Measurements from ENCODE around the gene ZNF248. TPM values are rescaled to one million over a fixed set of nuclear protein-coding genes. Genes with fewer than 3 reads are reported as not detected.

The ZNF248 gene
- total RNA-seq, 1 experiment from 2014 or later = 17.6 TPM

DNA sequence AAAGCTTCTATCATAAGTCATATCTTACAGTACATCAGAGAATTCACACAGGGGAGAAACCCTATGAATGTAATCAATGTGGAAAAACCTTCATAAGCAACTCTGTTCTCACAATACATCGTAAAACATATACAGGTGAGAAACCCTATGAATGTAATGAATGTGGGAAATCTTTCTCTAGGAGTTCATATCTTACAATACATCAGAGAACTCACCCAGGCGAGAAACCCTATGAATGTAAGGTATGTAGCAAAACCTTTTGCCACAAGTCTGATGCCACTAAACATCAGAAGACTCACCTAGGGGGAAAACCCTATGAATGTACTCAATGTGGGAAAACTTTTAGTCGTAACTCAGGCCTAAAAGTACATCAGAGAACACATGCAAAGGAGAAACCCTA, 38.3 kb upstream of the ZNF248 start:
- H3K9me3 Mint-ChIP-seq (ENCODE audit: unreplicated experiment) = peaks cover 66% of the 10 kb centered on the region
- CTCF ChIA-PET = no interaction called here
- TF ChIP-seq, protein P1, sequence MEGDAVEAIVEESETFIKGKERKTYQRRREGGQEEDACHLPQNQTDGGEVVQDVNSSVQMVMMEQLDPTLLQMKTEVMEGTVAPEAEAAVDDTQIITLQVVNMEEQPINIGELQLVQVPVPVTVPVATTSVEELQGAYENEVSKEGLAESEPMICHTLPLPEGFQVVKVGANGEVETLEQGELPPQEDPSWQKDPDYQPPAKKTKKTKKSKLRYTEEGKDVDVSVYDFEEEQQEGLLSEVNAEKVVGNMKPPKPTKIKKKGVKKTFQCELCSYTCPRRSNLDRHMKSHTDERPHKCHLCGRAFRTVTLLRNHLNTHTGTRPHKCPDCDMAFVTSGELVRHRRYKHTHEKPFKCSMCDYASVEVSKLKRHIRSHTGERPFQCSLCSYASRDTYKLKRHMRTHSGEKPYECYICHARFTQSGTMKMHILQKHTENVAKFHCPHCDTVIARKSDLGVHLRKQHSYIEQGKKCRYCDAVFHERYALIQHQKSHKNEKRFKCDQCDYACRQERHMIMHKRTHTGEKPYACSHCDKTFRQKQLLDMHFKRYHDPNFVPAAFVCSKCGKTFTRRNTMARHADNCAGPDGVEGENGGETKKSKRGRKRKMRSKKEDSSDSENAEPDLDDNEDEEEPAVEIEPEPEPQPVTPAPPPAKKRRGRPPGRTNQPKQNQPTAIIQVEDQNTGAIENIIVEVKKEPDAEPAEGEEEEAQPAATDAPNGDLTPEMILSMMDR (IDR thresholded peaks at IDR 0.05; ENCODE audit: insufficient read depth in 1 of 2, low read depth in 1 of 2, low read length in 1 of 2, severe bottlenecking in 1 of 2, unreplicated experiment in 1 of 2) = no peak

DNA sequence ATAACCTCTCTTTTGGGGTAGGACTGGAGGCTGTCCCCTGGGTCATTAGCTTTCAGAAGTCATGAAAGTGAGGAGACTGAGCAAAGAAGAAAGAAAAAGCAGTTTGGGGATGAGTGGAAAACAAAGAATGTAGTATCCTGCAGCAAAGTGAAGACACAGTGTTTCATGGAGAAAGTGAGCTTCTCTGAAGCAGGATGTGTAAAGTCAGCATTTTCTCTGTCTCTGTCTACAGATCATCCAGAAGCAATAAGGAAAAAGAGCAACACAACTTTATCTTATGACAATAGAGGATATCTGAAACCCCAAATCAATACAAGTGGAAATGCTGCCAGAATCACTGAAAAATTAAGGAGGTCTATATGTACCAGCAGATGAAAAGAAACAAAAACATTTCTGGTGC, 28.4 kb upstream of the ZNF248 start:
- Histone ChIP-seq H3K27me3 (replicated peaks; ENCODE audit: control insufficient read depth, insufficient read depth, low read length) (no peaks in the 10 kb centered on the region), H3K4me1 (no peaks in the 10 kb centered on the region), H3K4me3 (ENCODE audit: low read depth, low read length) (no peak overlapping the region), H3K9me3 (no peaks in the 10 kb centered on the region), H3K36me3 (ENCODE audit: control insufficient read depth, insufficient read depth, low read length) (no peaks in the 10 kb centered on the region)
- Mint-ChIP-seq H3K4me1 (ENCODE audit: low read depth, unreplicated experiment) (no peaks in the 10 kb centered on the region), H3K27ac (ENCODE audit: unreplicated experiment) (no peak overlapping the region), H3K27me3 (ENCODE audit: insufficient read depth, unreplicated experiment) (peaks cover 3% of the 10 kb centered on the region), H3K9me3 (ENCODE audit: unreplicated experiment) (peaks cover 35% of the 10 kb centered on the region), H3K4me3 (ENCODE audit: unreplicated experiment) (no peak overlapping the region), H3K36me3 (ENCODE audit: insufficient read depth, unreplicated experiment) (no peaks in the 10 kb centered on the region)
- intact Hi-C loops (cut with micrococcal nuclease; ENCODE audit: unreplicated experiment) = no loop called here
- TF ChIP-seq, protein P1 (IDR thresholded peaks at IDR 0.05; ENCODE audit: insufficient read depth in 1 of 2, low read depth in 1 of 2, low read length in 1 of 2, severe bottlenecking in 1 of 2, unreplicated experiment in 1 of 2) = no peak
- no TSS peak for BruUV-seq (replicated peaks)
- POLR2A ChIA-PET = no interaction called here
- DNase-seq = no peak
- CTCF ChIA-PET = no interaction called here

More for the DNA sequence above, 38.3 kb upstream of the ZNF248 start:
- Histone ChIP-seq H3K9me3 (peaks cover 39% of the 10 kb centered on the region), H3K4me3 (ENCODE audit: low read depth, low read length) (no peak overlapping the region), H3K36me3 (ENCODE audit: control insufficient read depth, insufficient read depth, low read length) (no peaks in the 10 kb centered on the region), H3K27me3 (replicated peaks; ENCODE audit: control insufficient read depth, insufficient read depth, low read length) (no peaks in the 10 kb centered on the region), H3K4me1 (no peaks in the 10 kb centered on the region)
- no peak for DNase-seq
- H3K4me1 Mint-ChIP-seq (ENCODE audit: low read depth, unreplicated experiment) = no peaks in the 10 kb centered on the region
- H3K27ac Mint-ChIP-seq (ENCODE audit: unreplicated experiment) = no peak overlapping the region
- H3K4me3 Mint-ChIP-seq (ENCODE audit: unreplicated experiment) = no peak overlapping the region
- POLR2A ChIA-PET = no interaction called here
- intact Hi-C loops (cut with micrococcal nuclease; ENCODE audit: unreplicated experiment) = no loop called here
- no peaks in the 10 kb centered on the region for H3K27me3 Mint-ChIP-seq (ENCODE audit: insufficient read depth, unreplicated experiment)
- no peaks in the 10 kb centered on the region for H3K36me3 Mint-ChIP-seq (ENCODE audit: insufficient read depth, unreplicated experiment)
- BruUV-seq (replicated peaks) = no TSS peak

DNA sequence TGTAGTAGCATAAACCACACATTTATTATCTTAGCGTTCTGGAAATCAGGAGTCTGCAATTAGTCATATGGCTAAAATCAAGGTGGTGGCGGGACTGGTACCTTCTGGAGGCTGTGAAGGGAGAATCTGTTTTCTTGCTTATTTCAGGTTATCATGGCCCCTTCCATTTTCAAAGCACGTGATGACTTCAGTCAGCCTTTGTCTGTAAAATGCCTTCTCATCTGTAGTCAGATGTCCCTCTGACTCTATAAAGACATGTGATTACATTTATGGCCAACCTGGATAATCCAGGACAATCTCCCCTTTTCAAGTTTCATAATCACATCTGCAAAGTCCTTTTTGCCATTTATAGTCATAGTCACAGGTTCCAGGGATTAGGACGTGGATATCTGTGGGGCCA, 15.5 kb upstream of the ZNF248 start:
- no peaks in the 10 kb centered on the region for H3K27me3 ChIP-seq (replicated peaks; ENCODE audit: control insufficient read depth, insufficient read depth, low read length)
- DNase-seq = no peak
- TF ChIP-seq, protein P1 (IDR thresholded peaks at IDR 0.05; ENCODE audit: insufficient read depth in 1 of 2, low read depth in 1 of 2, low read length in 1 of 2, severe bottlenecking in 1 of 2, unreplicated experiment in 1 of 2) = no peak
- no peaks in the 10 kb centered on the region for H3K9me3 ChIP-seq
- H3K36me3 ChIP-seq (ENCODE audit: control insufficient read depth, insufficient read depth, low read length) = no peaks in the 10 kb centered on the region
- no peaks in the 10 kb centered on the region for H3K36me3 Mint-ChIP-seq (ENCODE audit: insufficient read depth, unreplicated experiment)
- intact Hi-C loops (cut with micrococcal nuclease; ENCODE audit: unreplicated experiment) = no loop called here
- BruUV-seq (replicated peaks) = no TSS peak
- no peak overlapping the region for H3K27ac Mint-ChIP-seq (ENCODE audit: unreplicated experiment)
- no peaks in the 10 kb centered on the region for H3K27me3 Mint-ChIP-seq (ENCODE audit: insufficient read depth, unreplicated experiment)
- POLR2A ChIA-PET = no interaction called here
- peaks cover 18% of the 10 kb centered on the region for H3K9me3 Mint-ChIP-seq (ENCODE audit: unreplicated experiment)
- H3K4me1 ChIP-seq = no peaks in the 10 kb centered on the region
- CTCF ChIA-PET = no interaction called here
- no peak overlapping the region for H3K4me3 ChIP-seq (ENCODE audit: low read depth, low read length)
- no peaks in the 10 kb centered on the region for H3K4me1 Mint-ChIP-seq (ENCODE audit: low read depth, unreplicated experiment)
- no peak overlapping the region for H3K4me3 Mint-ChIP-seq (ENCODE audit: unreplicated experiment)

Data from Caco-2 (cell line).